Ascending aorta (tissue), 2 donors: ENCODE measurements around the gene SRRM2. TPM values are rescaled to one million over a fixed set of nuclear protein-coding genes. Genes with fewer than 3 reads are reported as not detected.

Source experiments
- DNase-seq, 2 donors: peaks; one replicate each; pipeline ENCODE4 v3.0.0-alpha.2; 2019; ENCODE audit warnings: low spot score in 2 of 2
- H3K27ac ChIP-seq, 2 donors: fragments of 200-600 bp; sonication (generic); one replicate each; pipeline ENCODE4 v1.5.1; 2016 to 2017; ENCODE audit warnings: mild to moderate bottlenecking in 1 of 2
- H3K27me3 ChIP-seq: fragments of 200-600 bp; sonication (generic); one replicate; pipeline ENCODE4 v1.5.1; 2017
- H3K36me3 ChIP-seq, 2 donors: fragments of 200-600 bp; sonication (generic); one replicate each; pipeline ENCODE4 v1.5.1; 2016
- H3K4me1 ChIP-seq, 2 donors: fragments of 200-600 bp; sonication (generic); one replicate each; pipeline ENCODE4 v1.5.1; 2016 to 2017; ENCODE audit warnings: mild to moderate bottlenecking in 1 of 2
- H3K4me3 ChIP-seq, 2 donors: fragments of 200-600 bp; sonication (generic); one replicate each; pipeline ENCODE4 v1.5.1; 2016 to 2017; ENCODE audit warnings: mild to moderate bottlenecking in 1 of 2
- H3K9me3 ChIP-seq, 2 donors: fragments of 200-600 bp; sonication (generic); one replicate each; pipeline ENCODE4 v1.5.1; 2016
- intact Hi-C: fragments of 100-400 bp; cut with DNase I; formaldehyde crosslinking; loops from one replicate; pipeline ENCODE4 v1.15.1; 2023
- total RNA-seq: library from RNA; depleted of rRNA; stranded (reverse); fragments of >200 nt; gene quantifications from one replicate; pipeline ENCODE4 v1.1.0, GENCODE V29; 2016
- TF ChIP-seq, protein P1 (sequence below), 3 experiments: fragments of 200-600 bp in 2 of 3; fragments of 450-650 bp in 1 of 3; sonication (generic) in 2 of 3; IDR thresholded peaks; one replicate each; pipeline ENCODE4 v1.5.1; 2016 to 2019; ENCODE audit warnings: antibody characterized with exemption in 3 of 3, mild to moderate bottlenecking in 1 of 3, moderate library complexity in 1 of 3

SRRM2 gene
- total RNA-seq, 1 donor from 2014 or later: 359 TPM

DNA sequence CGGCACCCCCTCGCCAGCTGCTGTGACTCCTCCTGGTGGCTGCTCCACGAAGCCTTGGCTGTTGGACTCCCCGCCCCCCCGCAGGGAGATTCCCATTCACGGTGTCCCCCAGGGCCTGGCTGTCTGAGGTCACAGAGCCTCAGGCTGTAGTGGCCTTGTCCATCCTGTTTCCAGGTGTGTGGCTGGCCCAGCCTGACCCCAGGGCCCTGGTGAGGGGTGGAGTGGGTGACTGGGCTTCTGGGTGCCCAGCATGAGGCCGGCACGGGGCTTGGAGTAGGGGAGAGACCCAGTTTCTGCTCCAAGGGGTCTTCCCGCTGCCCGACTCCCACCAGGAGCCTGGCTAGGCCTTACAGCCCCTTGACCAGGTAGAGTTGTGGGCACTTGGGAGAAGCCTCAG is 42.9 kb upstream of the SRRM2 start:
- Histone ChIP-seq H3K36me3 (peaks cover 31 to 43% of the 10 kb centered on the region in 2 donors), H3K27ac (no peak overlapping the region), H3K4me1 (no peaks in the 10 kb centered on the region), H3K4me3 (no peak overlapping the region), H3K27me3 (no peaks in the 10 kb centered on the region), H3K9me3 (no peaks in the 10 kb centered on the region)
- intact Hi-C loops: no loop called here
- TF ChIP-seq, protein P1, sequence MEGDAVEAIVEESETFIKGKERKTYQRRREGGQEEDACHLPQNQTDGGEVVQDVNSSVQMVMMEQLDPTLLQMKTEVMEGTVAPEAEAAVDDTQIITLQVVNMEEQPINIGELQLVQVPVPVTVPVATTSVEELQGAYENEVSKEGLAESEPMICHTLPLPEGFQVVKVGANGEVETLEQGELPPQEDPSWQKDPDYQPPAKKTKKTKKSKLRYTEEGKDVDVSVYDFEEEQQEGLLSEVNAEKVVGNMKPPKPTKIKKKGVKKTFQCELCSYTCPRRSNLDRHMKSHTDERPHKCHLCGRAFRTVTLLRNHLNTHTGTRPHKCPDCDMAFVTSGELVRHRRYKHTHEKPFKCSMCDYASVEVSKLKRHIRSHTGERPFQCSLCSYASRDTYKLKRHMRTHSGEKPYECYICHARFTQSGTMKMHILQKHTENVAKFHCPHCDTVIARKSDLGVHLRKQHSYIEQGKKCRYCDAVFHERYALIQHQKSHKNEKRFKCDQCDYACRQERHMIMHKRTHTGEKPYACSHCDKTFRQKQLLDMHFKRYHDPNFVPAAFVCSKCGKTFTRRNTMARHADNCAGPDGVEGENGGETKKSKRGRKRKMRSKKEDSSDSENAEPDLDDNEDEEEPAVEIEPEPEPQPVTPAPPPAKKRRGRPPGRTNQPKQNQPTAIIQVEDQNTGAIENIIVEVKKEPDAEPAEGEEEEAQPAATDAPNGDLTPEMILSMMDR (IDR thresholded peaks at IDR 0.05): no peak
- no peak for DNase-seq

DNA sequence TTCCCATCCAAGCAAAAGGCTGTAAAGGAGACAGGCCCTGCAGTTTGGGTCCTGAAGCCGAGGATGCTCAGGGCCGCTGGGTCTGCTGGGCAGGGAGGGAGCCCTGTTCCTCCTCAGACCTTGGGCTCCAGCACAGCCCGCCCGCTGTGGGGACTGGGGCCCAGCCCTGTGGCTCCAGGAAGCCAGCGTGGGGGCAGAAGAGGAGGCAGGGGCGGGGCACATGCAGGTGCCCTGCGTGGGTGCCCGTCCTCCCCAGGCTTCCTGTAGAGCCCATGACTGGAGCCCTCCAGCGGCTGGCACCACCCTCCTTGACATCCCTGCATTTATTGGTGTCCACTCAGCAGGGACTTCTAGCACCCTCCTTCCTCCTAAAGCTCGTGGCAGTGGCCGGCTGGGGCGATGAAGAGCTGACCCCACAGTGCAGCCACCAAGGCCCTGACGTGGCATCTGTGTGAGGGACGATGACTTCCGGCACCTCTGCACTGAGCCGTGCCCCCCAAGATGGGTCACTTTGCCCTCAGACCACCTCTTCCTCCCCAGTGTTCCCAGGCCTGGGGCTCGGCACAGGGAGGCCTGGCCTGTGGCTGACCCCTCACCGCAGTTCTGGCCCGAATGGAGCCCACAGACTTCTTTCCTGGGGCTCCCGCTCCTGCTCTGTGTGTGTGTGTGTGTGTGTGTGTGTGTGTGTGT is 42.3 kb upstream of the SRRM2 start:
- Histone ChIP-seq H3K36me3 (peaks cover 25 to 37% of the 10 kb centered on the region in 2 donors), H3K9me3 (no peaks in the 10 kb centered on the region), H3K4me3 (no peak overlapping the region), H3K27me3 (no peaks in the 10 kb centered on the region), H3K4me1 (no peaks in the 10 kb centered on the region), H3K27ac (no peak overlapping the region)
- TF ChIP-seq, protein P1 (IDR thresholded peaks at IDR 0.05): no peak
- intact Hi-C loops: no loop called here
- DNase-seq: no peak

DNA sequence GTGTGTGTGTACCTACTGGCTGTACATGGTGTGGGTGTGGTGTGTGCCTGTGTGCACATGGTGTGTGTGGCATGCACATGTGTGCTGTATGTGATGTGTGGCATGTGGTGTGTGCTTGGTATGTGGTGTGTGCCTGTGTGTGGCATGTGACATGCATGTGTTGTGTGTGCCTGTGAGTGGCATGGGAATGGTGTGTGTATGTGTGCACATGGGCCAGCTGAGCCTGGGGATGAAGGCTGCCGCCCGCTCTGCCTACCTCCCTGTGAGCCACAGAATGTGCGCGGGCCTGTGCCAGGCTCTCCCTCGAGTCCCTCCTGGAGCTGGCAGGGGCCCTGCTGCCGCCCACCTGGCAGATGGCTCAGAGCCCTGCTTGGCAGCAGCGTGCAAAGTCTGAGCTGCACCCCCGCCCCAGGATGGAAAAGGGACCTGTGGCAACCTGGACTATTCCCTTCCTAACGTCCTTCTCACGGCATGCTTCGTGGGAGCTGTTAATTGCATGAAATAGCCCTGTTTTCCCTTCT is 41.7 kb upstream of the SRRM2 start:
- Histone ChIP-seq H3K36me3 (peaks cover 21 to 31% of the 10 kb centered on the region in 2 donors), H3K4me3 (no peak overlapping the region), H3K9me3 (no peaks in the 10 kb centered on the region), H3K4me1 (no peaks in the 10 kb centered on the region), H3K27me3 (no peaks in the 10 kb centered on the region), H3K27ac (no peak overlapping the region)
- intact Hi-C loops: no loop called here
- DNase-seq: no peak
- TF ChIP-seq, protein P1 (IDR thresholded peaks at IDR 0.05): no peak

DNA sequence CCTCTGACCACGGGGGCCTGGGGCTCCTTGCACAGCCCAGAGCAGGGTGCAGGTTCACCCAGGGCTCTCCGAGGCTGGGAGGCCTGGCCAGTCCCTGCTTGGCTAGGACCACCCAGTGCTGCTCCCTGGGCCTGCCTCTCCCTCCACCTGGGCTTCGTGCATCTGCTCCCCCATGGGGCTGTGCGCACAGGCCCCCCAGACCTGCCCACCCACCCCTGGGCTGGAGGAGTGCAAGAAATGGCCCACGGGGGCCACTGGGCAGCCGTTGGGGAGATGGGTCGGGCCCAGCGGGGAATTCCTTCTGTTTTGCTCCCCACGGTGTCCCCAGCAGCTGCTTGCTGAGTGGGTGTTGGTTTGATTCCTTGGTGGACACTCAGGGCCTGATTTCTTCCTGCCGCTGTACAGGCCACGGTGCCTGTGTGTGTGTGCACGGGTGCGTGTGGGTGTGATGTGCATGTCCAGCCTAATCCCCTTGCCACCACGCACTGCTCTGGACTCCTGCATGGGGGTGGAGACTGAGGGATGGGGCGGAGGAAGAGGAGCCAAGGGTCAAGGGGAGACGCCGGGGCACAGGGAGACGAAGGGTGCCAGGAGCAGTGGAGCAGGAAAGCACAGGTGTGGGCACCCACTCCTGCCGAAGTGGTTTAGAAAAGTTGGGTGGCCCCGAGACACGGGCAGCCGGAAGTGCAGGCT is 40.9 kb upstream of the SRRM2 start:
- Histone ChIP-seq H3K9me3 (no peaks in the 10 kb centered on the region), H3K27me3 (no peaks in the 10 kb centered on the region), H3K4me3 (no peak overlapping the region), H3K27ac (no peak overlapping the region), H3K36me3 (peaks cover 21 to 23% of the 10 kb centered on the region in 2 donors), H3K4me1 (no peaks in the 10 kb centered on the region)
- TF ChIP-seq, protein P1 (IDR thresholded peaks at IDR 0.05): no peak
- intact Hi-C loops: no loop called here
- no peak for DNase-seq

DNA sequence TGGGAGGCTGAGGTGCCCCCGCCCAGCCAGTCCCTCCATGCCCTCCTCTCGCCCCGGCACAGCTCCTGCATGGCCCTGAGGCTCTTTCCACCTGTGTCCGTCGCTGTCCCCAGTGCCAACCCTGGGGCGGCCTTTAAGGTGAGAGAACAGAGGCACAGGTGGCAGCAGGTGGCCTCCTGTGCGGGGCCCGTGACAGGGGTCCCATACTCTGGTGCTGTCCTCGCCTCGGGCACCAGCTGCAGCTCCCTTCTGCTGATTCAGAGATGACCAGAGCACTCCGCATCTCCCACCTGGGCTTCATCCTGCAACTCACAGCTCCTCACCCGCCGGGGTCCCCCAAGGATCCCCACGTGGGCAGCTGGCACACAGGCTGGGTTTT is 40.4 kb upstream of the SRRM2 start:
- no peaks in the 10 kb centered on the region for H3K9me3 ChIP-seq
- intact Hi-C loops: no loop called here
- TF ChIP-seq, protein P1 (IDR thresholded peaks at IDR 0.05): no peak
- no peaks in the 10 kb centered on the region for H3K27me3 ChIP-seq
- no peak overlapping the region for H3K4me3 ChIP-seq
- H3K4me1 ChIP-seq: no peaks in the 10 kb centered on the region
- peaks cover 18 to 20% of the 10 kb centered on the region in 2 donors for H3K36me3 ChIP-seq
- H3K27ac ChIP-seq: no peak overlapping the region
- no peak for DNase-seq
